ENCODE measurements around the gene ICE1.
"Not testable (repeated sequence)": the region's sequence is repeated elsewhere in the genome, so short reads cannot be mapped to it uniquely, and the experiment has no call there.

Gene ICE1

DNA sequence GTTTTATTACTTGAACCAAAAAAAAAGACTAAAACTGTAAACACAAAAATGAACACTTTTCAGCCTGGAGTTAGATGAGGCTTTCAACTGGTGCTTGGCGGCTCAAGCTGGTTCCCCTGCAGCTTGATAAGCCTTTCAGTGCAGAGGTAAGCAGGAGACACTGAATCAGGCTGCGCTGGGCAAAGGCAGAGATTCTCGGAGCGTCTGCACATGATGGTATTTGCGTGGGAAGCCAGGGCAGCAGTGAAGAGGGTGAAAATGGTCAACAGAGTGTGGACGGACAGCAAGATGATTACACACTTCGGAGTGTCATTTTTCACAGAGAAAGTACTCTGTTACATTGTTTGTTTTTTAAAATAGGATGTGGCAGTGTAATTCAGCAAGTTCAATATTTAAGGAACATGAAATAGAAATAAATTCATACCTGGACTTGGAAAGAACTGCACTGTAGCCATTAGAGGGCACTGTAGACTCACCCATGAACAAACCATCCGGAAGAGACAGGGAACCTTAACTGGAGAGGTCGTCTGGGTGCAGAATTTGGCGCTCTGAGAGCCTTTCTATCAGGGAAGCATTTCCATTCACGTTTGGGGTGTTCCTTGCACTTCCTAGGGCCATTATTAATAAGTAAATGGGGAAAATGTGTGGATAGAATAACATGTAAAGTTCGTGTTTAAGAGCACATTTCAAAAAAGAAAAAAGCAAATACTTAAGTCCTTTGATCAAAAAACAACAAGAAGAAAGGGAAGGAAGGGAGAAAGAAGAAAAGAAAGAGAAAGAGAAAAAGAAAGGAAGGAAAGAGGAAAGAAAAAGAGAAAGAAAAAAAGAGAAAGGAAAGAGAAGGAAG is 69.8 kb downstream of the ICE1 start:
- no peak for DNase-seq (ENCODE audit: low read depth in 2 of 2)

DNA sequence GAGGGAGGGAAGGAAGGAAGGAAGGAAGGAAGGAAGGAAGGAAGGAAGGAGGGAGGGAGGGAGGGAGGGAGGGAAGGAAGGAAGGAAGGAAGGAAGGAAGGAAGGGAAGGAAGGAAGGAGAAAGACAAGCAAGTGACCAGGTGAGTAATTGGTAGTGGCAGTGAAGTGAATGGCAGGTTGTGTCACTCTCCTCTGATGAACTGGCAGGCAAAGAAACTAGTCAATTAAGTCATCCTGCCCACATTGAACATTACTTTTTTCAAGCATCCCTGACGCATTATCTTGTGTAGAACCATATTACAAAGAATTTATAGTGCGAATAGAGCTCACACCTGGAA is 70.4 kb downstream of the ICE1 start:
- DNase-seq (ENCODE audit: low read depth in 2 of 2), result not testable (repeated sequence)

GRCh38 chr5:5494489-5495402 is 72.3 kb downstream of the ICE1 start:
- DNase-seq (ENCODE audit: low read depth in 2 of 2), result peak; percentile 63 to 75

DNA sequence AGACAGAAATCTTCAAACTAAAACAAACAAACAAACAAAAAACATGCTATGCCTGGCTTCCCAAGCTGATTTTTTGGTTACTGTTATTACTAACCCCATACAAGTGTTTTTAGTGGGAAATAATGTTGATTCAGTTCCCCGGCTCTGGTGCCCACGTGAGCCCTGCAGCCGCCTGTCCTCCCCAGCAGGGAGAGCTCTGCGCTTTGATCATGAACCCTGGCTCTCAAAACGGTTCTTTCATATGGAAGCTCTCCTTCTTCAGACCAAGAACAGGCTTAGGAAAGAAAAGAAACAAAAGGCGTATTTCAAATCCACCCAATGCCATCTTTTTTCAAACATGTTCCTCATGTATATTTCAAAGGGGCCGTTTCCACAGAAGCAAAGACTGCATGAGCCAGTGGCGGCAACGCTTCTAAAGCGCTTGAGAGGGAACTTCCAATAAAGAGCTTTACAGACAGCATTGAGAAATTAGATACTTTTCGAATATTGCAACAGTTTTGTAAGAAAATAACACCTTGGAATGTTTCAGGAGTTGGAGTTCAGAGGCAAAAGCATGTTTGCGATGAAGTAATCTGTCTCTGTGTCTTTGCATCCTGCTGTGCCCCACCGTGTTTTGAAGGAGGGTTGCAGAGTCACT is 74.8 kb downstream of the ICE1 start:
- no peak for DNase-seq (ENCODE audit: low read depth in 2 of 2)

GRCh38 chr5:5499442-5499841 is 77.0 kb downstream of the ICE1 start:
- no peak for DNase-seq (ENCODE audit: low read depth in 2 of 2)

DNA sequence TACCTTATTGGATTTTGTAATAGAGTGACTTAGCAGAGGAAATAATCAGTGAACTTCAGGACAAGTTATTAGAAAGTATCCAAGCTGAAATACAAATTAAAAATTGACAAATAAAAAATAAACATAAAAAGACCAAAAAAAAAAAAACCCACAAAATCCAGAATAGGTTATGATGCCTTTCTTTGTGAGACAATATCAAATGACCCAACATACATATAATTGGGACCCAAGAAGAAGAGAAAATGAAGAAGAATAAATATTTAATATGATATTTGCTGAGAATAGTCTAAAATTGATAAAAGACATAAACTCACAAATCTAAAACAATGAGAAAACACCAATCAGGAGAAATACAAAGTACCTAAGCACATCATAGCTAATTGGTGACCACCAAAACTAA is 81.8 kb downstream of the ICE1 start:
- DNase-seq (ENCODE audit: low read depth in 2 of 2), result no peak

DNA sequence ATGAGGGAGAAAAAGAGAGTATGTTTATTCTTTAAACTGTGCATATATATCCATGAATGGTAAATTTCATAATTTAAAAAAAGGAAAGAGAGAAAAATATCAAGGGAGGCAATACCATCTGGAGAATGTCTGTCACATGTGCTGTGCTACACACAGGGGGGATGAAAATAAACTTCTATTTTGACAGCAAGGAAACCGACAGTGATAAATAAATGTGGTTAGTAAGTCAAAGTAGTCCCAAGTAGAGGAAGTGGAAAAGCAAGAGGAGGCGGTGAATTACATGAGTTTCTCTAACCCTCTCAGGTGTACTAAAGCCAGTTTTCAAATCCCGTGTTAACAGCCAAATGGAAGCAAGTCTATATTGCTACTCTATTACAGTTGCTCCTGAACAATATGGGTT is 83.3 kb downstream of the ICE1 start:
- DNase-seq (ENCODE audit: low read depth in 2 of 2), result no peak

DNA sequence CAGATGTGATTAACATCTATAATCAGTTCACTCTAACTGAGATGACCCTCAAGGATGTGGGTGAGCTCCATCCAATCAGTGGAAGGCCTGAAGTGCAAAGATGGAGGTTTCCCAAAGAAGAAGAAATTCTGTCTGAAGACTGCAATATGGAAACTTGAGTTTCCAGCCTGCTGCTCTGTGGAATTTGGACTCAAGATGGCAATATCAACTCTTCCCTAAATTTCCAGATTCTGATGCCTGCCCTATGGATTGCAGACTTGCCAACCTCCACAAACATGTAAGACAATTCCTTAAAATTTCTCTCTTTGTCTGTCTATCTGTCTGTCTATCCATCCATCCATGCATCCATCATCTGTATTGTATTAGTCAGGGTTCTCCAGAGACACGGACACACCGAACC is 85.9 kb downstream of the ICE1 start:
- no peak for DNase-seq (ENCODE audit: low read depth in 2 of 2)

DNA sequence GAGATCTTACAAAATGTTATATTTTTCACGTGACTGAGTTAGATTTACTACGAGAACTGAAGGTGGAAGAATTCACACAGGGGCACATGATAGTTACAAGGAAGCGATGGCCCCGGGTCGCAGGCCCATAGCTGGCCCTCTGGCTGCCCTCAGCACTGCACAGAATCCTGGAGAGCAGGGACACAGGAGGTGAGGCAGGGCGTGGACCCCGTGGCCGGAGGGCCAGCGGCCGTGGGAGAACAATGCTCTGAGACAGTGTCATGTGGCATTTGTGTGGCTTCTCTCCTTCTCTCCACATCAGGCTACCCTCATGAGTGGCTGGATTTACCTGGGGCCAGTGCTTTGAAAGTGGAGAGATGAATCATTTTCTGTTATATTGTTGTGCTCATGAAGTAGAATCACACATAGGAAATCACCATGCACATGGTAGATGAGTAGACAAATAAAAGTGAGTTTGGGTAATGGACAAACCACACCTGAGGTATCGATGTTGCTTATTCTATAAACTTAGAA is 89.5 kb downstream of the ICE1 start:
- no peak for DNase-seq (ENCODE audit: low read depth in 2 of 2)

DNA sequence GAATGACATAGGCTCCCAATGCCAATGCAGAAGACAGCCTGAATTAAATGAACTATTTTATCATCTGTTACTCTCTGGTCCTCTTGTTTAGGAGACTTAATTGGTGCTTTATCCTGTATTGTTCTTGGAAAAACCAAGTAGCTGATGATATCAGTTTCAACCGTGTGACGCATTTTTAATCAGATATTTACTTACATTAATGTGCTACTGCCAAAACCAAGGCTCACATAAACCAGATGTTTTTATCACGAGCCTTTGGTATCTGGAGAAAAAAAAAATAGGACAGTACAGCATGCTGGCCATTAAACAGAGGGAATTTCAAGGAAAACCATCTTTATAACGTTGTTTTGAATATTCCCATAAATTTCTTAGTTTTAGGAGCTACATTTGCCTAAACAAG is 90.1 kb downstream of the ICE1 start:
- no peak for DNase-seq (ENCODE audit: low read depth in 2 of 2)

- DNase-seq (ENCODE audit: low read depth in 2 of 2), result not testable (repeated sequence)
These were observed 98.1 kb downstream of the ICE1 start for GRCh38 chr5:5520622-5521021.

- DNase-seq (ENCODE audit: low read depth in 2 of 2), result no peak
These were observed 98.6 kb downstream of the ICE1 start for GRCh38 chr5:5521029-5521428.

- no peak for DNase-seq (ENCODE audit: low read depth in 2 of 2)
These were observed 99.0 kb downstream of the ICE1 start for GRCh38 chr5:5521478-5521877.

- DNase-seq (ENCODE audit: low read depth in 2 of 2), result no peak
These were observed 99.9 kb downstream of the ICE1 start for GRCh38 chr5:5522336-5522735.

DNA sequence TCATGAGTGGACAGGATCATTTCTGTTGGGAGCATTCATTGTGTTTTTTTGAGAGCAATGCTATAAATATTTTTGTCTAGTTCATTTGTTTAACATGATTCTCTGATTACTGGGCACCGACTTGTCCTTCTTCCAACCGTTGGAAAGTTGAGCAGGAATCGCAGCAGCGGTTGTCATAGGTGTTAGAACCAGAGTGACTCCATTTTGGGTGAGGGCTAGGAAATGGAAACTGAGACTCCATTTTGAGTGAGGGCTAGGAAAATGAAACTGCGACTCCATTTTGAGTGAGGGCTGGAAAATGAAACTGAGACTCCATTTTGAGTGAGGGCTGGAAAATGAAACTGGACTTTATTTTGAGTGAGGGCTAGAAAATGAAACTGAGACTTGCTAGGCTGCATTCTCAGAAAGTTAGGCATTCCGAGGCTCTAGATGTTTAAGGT is 100.6 kb downstream of the ICE1 start:
- DNase-seq (ENCODE audit: low read depth in 2 of 2), result no peak

DNA sequence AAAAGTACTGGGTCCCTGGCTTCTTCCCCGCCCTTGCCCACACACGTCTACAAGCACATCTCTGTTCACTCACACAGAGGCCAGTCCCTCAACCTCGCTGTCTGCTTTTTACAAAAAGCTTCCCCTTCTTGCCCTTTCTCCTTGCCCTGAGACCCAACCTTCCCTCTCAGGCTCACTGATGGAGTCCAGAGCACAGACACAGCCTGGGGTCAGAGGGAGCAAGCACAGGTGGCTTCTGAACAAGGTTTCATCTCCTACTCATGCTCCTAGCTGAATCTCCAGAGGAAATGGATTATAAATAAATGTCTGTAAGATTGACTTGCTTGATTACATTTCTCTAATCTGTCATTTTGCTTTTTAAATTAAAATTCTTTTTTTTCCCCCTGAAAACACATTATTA is 101.8 kb downstream of the ICE1 start:
- DNase-seq (ENCODE audit: low read depth in 2 of 2), result no peak

DNA sequence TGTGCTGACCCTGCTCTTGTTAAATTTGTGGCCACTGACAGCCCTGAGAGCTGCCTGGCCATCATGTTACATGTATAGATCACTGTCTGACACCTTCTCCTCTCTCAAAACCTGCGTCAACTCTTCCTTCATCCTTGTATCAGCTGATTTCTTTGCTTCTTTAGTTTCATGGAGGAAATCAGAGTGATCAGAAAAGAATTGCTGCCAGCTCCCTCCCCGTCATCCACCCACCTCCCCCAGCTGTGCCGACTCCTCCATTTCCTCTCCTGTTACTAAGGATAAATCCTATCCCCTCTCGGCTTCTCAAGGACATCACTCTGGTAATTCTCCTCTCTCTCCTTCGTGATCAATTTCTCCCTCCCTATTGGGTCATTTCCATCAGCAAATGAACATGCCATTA is 108.9 kb downstream of the ICE1 start:
- DNase-seq (ENCODE audit: low read depth in 2 of 2), result no peak

DNA sequence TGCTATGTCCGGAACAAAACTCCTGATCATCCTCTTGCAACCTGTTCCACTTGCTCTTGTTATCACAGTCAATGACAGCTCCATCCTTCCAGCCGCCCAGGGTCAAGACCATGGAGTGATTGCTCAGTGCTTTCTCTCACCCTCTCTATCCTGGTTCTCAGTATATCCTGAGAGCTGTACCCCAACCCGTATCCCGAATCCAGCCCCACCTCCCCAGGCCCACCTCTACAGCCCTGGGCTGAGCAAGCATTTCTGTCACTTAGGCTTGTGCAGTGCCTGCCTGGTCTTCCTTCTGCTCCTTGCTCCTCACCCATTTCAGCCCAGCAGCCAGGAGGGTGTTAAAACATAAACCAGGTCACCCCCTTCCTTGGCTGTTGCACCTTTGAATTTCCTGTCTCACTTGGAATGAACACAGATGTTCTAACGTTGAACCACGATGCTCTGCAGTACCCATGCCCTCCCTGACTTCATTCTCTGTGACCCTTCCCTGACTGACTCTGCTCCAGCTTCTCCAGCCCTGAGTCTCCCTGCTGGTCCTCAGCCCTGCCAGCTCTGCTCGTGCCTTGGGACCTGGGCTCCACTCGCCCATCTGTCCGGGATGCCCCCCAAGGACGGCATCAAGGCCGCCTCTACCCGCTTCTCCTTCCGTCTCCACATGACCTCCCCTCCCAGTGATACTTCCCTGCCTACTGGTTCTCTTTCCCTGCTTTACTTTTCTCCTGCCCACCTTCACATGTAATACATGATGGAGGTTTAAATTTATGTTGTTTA is 110.0 kb downstream of the ICE1 start:
- no peak for DNase-seq (ENCODE audit: low read depth in 2 of 2)

GRCh38 chr5:5533927-5534326 is 111.5 kb downstream of the ICE1 start:
- no peak for DNase-seq (ENCODE audit: low read depth in 2 of 2)

- no peak for DNase-seq (ENCODE audit: low read depth in 2 of 2)
These were observed 111.9 kb downstream of the ICE1 start for GRCh38 chr5:5534333-5534732.

- DNase-seq (ENCODE audit: low read depth in 2 of 2), result no peak
These were observed 114.4 kb downstream of the ICE1 start for GRCh38 chr5:5536871-5537270.
